Coronary artery (tissue), 2 donors: Measurements from ENCODE around the gene HACE1.

Experiments
- DNase-seq: peaks from one replicate; pipeline ENCODE4 v3.0.0-alpha.2; 2017; ENCODE audit warnings: low spot score
- H3K27ac ChIP-seq, 2 donors: fragments of 200-600 bp; sonication (generic); one replicate each; pipeline ENCODE4 v1.5.1; 2016 to 2019
- H3K4me3 ChIP-seq: fragments of 200-600 bp; sonication (generic); 2 replicates; pipeline ENCODE4 v1.5.1; 2016; ENCODE audit warnings: mild to moderate bottlenecking, moderate library complexity
- TF ChIP-seq, protein P1 (sequence below): fragments of 200-600 bp; sonication (generic); IDR thresholded peaks from one replicate; pipeline ENCODE4 v1.5.1; 2019; ENCODE audit warnings: antibody characterized with exemption

HACE1 gene

DNA sequence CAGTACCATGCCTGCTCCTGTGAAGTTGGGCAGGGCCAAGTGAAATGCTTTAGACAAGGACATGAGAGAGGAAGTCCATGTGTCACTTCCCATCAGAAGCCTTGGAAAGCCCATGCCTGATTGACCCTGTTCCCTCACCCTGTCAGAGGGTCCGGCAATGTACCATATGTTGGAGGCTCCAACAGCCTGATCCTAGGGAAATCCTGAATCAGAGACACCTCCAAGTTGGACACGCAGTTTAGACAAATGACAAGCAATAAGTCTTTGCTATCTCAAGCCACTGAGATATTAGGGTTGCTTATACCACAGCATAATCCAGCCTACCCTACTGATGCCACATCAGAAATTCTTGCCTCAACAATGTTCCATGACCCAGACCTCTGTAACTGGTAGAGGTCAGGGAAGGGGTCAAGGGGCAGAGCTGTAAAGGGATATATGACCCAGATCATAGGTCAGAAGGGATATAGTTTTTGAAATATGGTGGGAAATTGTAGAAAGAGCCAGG lies 174.8 kb downstream of the HACE1 start:
- no peak overlapping the region for H3K4me3 ChIP-seq
- TF ChIP-seq, protein P1, sequence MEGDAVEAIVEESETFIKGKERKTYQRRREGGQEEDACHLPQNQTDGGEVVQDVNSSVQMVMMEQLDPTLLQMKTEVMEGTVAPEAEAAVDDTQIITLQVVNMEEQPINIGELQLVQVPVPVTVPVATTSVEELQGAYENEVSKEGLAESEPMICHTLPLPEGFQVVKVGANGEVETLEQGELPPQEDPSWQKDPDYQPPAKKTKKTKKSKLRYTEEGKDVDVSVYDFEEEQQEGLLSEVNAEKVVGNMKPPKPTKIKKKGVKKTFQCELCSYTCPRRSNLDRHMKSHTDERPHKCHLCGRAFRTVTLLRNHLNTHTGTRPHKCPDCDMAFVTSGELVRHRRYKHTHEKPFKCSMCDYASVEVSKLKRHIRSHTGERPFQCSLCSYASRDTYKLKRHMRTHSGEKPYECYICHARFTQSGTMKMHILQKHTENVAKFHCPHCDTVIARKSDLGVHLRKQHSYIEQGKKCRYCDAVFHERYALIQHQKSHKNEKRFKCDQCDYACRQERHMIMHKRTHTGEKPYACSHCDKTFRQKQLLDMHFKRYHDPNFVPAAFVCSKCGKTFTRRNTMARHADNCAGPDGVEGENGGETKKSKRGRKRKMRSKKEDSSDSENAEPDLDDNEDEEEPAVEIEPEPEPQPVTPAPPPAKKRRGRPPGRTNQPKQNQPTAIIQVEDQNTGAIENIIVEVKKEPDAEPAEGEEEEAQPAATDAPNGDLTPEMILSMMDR, result no peak
- DNase-seq, result no peak
- no peak overlapping the region for H3K27ac ChIP-seq

DNA sequence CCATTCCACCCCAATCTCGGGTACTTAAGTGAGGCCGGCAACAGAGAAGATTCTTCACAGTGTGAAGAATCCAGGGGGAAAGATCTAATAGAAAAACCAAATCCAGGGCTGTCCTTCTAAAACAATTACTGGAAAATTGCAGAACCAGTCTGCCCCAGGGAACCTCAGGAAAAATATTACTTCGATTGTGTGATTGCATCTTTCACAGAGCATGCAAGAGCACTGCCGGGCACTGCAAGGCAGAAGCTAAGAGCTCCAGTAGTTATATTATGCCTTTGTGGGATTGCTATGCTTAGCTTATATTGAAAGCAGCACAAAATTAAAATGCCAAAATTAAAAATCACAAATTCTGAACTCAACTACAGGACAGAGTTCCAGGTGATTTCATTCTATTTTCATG lies 175.9 kb downstream of the HACE1 start:
- DNase-seq, result no peak
- TF ChIP-seq, protein P1, result no peak
- H3K27ac ChIP-seq, result no peak overlapping the region
- no peak overlapping the region for H3K4me3 ChIP-seq

DNA sequence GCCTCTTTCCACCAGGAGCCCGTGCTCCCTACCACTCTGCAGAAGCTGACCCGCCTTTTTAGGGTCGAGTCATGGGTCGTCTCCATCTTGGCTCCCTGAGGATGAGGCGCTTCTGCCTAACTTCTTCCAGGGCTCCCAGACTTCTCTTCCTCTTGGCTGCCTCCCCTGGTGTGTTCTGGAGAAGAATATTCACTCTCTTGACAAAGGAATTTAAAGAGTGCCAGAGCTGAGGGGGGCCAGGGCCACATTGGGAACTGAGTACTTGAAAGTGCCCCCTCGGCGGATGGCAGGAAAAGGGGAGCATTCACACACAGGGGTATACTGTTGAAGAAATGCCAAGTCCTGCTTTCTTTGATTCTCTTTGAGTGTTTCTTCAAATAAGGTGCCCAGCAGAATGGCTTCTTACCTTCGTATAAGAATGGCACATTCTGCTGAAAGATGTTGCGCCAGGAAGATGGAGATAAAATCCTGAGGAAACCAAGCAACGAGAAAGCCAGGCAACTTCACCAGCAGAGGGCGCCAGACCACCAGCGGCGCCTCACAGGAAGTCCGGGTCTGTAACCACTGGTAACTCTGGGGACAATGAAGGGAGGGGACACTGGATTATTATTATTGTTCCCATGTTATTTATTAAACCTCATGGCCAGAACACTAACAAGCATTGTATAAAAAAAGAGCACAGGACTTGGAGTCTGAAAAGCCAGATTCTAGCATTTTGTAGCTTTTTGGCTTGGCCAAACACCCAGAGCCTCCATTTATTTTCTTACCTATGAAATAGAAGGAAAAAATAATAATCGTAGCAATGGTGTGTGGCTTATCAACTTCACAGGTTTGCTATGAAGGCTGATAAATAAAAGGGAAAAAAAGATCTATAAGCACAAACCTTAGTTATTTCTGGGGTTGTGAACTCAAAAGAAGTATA lies 176.7 kb downstream of the HACE1 start:
- Histone ChIP-seq H3K4me3 (no peak overlapping the region), H3K27ac (no peak overlapping the region)
- DNase-seq, result no peak
- TF ChIP-seq, protein P1, result no peak

DNA sequence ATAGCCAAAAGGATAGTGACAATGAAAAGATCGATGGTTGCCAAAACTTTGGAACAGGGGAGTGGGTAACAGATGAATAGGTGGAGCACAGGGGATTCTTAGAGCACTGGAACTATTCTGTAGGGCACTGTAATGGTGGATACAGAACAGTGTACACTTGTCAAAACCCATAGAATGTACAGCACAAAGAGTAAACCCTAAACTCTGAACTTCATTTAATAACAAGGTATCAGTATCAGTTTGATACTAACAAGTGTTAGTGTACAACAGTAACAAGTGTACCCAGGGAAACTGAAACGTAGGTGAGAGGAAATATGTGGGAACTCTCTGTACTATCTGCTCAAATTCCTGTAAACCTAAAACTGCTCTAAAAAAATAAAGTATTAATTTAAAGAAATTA lies 179.2 kb downstream of the HACE1 start:
- DNase-seq, result no peak
- TF ChIP-seq, protein P1, result no peak
- no peak overlapping the region for H3K27ac ChIP-seq
- no peak overlapping the region for H3K4me3 ChIP-seq

DNA sequence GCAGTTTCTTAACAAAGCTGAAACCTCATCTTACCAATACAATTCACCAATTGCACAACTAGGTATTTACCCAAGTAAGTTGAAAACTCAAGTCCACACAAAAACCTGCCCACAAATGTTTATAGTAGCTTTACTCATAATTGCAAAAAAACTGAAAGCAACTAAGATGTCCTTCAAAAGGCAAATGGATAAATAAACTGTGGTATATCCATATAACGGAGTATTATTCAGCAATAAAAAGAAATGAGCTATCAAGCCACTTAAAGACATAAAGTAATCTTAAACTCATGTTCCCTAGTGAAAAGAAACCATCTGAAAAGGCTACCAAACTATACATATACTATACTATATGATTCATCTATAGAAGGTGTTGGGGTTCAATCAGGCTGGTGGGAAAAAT lies 179.7 kb downstream of the HACE1 start:
- TF ChIP-seq, protein P1, result no peak
- Histone ChIP-seq H3K4me3 (no peak overlapping the region), H3K27ac (no peak overlapping the region)
- no peak for DNase-seq
